ENCODE data around the gene P2RY1.

The P2RY1 gene

GRCh38 chr3:152818027-152818426 lies 16.9 kb upstream of the P2RY1 start:
- Histone ChIP-seq H3K4me3 (ENCODE audit: low read depth, low read length) (no peak overlapping the region), H3K9me3 (ENCODE audit: control insufficient read depth, insufficient read depth, low read depth, low read length) (no peaks in the 10 kb centered on the region), H3K27ac (ENCODE audit: extremely low read depth, low read depth, low read length) (no peak overlapping the region), H3K4me1 (ENCODE audit: control insufficient read depth, insufficient read depth, low read length) (no peaks in the 10 kb centered on the region), H3K36me3 (ENCODE audit: control insufficient read depth in 2 of 2, insufficient read depth in 1 of 2, low read length in 2 of 2) (no peaks in the 10 kb centered on the region)
- CTCF ChIA-PET = interaction anchor here (0.7 kb wide), 1 partner anchor 1230 kb away, joined by 4 read pairs; no protein-coding TSS in a partner anchor
- POLR2A ChIA-PET = no interaction called here
- TF ChIP-seq ZNF223 (tag by site-specific recombination; IDR thresholded peaks at IDR 0.05) (no peak), ZNF292 (tag by site-specific recombination; IDR thresholded peaks at IDR 0.05; ENCODE audit: borderline replicate concordance, low read depth) (no peak), BCL11A (tag by site-specific recombination; IDR thresholded peaks at IDR 0.05; ENCODE audit: low read depth) (no peak), ZNF561 (tag by site-specific recombination; IDR thresholded peaks at IDR 0.05; ENCODE audit: borderline replicate concordance) (no peak), BCL6B (tag by site-specific recombination; IDR thresholded peaks at IDR 0.05) (no peak), PRDM4 (tag by site-specific recombination; IDR thresholded peaks at IDR 0.05) (no peak), ELK4 (IDR thresholded peaks at IDR 0.05; ENCODE audit: borderline replicate concordance, low read depth, low read length) (no peak), ZFP41 (tag by site-specific recombination; IDR thresholded peaks at IDR 0.05; ENCODE audit: borderline replicate concordance) (no peak), ZNF362 (tag by site-specific recombination; IDR thresholded peaks at IDR 0.05) (no peak), ZFHX2 (tag by site-specific recombination; conservative IDR thresholded peaks at IDR 0.05) (no peak), ZNF18 (tag by site-specific recombination; IDR thresholded peaks at IDR 0.05) (no peak), ZNF121 (tag by site-specific recombination; IDR thresholded peaks at IDR 0.05) (no peak), ZNF600 (tag by site-specific recombination; IDR thresholded peaks at IDR 0.05) (no peak), SP7 (tag by site-specific recombination; IDR thresholded peaks at IDR 0.05) (no peak), ZNF239 (tag by site-specific recombination; IDR thresholded peaks at IDR 0.05) (no peak), ZNF248 (tag by site-specific recombination; IDR thresholded peaks at IDR 0.05) (no peak)

GRCh38 chr3:152823173-152823572 lies 11.8 kb upstream of the P2RY1 start:
- ChIA-PET POLR2A (no interaction called here), CTCF (no interaction called here)
- Histone ChIP-seq H3K9me3 (ENCODE audit: control insufficient read depth, insufficient read depth, low read depth, low read length) (no peaks in the 10 kb centered on the region), H3K4me1 (ENCODE audit: control insufficient read depth, insufficient read depth, low read length) (no peaks in the 10 kb centered on the region), H3K36me3 (ENCODE audit: control insufficient read depth in 2 of 2, insufficient read depth in 1 of 2, low read length in 2 of 2) (no peaks in the 10 kb centered on the region), H3K27ac (ENCODE audit: extremely low read depth, low read depth, low read length) (no peak overlapping the region), H3K4me3 (ENCODE audit: low read depth, low read length) (no peak overlapping the region)
- TF ChIP-seq MEIS1 (CRISPR knock-in tag; IDR thresholded peaks at IDR 0.05; ENCODE audit: borderline replicate concordance) (no peak), ZNF423 (tag by site-specific recombination; IDR thresholded peaks at IDR 0.05) (no peak), ZSCAN16 (tag by site-specific recombination; IDR thresholded peaks at IDR 0.05) (no peak), ZSCAN23 (tag by site-specific recombination; IDR thresholded peaks at IDR 0.05) (no peak), PRDM1 (tag by site-specific recombination; IDR thresholded peaks at IDR 0.05) (no peak), GFI1B (tag by site-specific recombination; IDR thresholded peaks at IDR 0.05) (no peak), IKZF3 (tag by site-specific recombination; IDR thresholded peaks at IDR 0.05) (no peak), ZNF843 (tag by site-specific recombination; IDR thresholded peaks at IDR 0.05) (no peak), ZNF555 (tag by site-specific recombination; conservative IDR thresholded peaks at IDR 0.05) (no peak), BCL11A (tag by site-specific recombination; IDR thresholded peaks at IDR 0.05; ENCODE audit: low read depth) (no peak), ZNF155 (tag by site-specific recombination; IDR thresholded peaks at IDR 0.05) (no peak), HIC1 (tag by site-specific recombination; IDR thresholded peaks at IDR 0.05) (no peak), KLF9 (tag by site-specific recombination; IDR thresholded peaks at IDR 0.05; ENCODE audit: low read depth) (no peak)
